Measurements from ENCODE around the gene MC2R.

DNA sequence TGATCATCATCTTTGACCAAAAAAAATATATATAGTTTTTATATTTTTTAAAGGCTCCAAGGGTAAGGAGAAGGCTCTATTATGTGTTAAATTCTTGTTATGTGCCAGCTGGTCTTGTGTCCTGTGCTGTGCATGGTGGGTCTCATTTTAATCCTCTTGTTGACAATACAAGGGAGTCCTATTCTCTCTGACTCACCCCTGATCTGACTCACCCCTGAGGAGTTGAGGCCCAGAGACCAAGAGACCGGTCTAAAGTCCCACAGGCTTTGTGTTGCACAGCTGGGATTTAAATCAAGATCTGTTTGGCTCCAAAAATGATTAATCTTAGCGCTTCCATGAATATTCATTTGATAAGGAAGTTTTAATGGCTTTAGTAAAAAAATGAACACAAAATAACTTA, 25.7 kb downstream of the MC2R start:
- TF ChIP-seq ZBED1 (IDR thresholded peaks at IDR 0.05; ENCODE audit: borderline replicate concordance) (no peak), RAD51 (IDR thresholded peaks at IDR 0.05) (no peak), GABPA (IDR thresholded peaks at IDR 0.05; ENCODE audit: low read depth) (no peak), NFYB (IDR thresholded peaks at IDR 0.05; ENCODE audit: insufficient read depth, low read depth, low read length) (no peak)
- TF ChIP-seq, protein P1, sequence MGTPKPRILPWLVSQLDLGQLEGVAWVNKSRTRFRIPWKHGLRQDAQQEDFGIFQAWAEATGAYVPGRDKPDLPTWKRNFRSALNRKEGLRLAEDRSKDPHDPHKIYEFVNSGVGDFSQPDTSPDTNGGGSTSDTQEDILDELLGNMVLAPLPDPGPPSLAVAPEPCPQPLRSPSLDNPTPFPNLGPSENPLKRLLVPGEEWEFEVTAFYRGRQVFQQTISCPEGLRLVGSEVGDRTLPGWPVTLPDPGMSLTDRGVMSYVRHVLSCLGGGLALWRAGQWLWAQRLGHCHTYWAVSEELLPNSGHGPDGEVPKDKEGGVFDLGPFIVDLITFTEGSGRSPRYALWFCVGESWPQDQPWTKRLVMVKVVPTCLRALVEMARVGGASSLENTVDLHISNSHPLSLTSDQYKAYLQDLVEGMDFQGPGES (IDR thresholded peaks at IDR 0.05) = no peak

All from GM12878 (cell line).